ENCODE data around the gene FOXRED2. TPM values are rescaled to one million over a fixed set of nuclear protein-coding genes. Genes with fewer than 3 reads are reported as not detected.

FOXRED2 gene
- total and polyA plus RNA-seq, 8 donors = 0.76 to 17.5 (median 3.8) TPM

GRCh38 chr22:36460202-36460601 lies 46.6 kb downstream of the FOXRED2 start:
- Histone ChIP-seq H3K4me1 (peaks cover 23 to 71% (median 45%) of the 10 kb centered on the region in 4 donors), H3K4me3 (no peak overlapping the region), H3K27ac (peak overlapping the region in 3 of 5 donors; percentile 94 to 95 (median 94)), H3K36me3 (no peaks in the 10 kb centered on the region), H3K9me3 (no peaks in the 10 kb centered on the region), H3K27me3 (no peaks in the 10 kb centered on the region)
- no peak for DNase-seq
- no peak for TF ChIP-seq POLR2A (IDR thresholded peaks at IDR 0.05)
- no peak for TF ChIP-seq POLR2AphosphoS5 (IDR thresholded peaks at IDR 0.05)
- TF ChIP-seq, protein P1, sequence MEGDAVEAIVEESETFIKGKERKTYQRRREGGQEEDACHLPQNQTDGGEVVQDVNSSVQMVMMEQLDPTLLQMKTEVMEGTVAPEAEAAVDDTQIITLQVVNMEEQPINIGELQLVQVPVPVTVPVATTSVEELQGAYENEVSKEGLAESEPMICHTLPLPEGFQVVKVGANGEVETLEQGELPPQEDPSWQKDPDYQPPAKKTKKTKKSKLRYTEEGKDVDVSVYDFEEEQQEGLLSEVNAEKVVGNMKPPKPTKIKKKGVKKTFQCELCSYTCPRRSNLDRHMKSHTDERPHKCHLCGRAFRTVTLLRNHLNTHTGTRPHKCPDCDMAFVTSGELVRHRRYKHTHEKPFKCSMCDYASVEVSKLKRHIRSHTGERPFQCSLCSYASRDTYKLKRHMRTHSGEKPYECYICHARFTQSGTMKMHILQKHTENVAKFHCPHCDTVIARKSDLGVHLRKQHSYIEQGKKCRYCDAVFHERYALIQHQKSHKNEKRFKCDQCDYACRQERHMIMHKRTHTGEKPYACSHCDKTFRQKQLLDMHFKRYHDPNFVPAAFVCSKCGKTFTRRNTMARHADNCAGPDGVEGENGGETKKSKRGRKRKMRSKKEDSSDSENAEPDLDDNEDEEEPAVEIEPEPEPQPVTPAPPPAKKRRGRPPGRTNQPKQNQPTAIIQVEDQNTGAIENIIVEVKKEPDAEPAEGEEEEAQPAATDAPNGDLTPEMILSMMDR (IDR thresholded peaks at IDR 0.05) = no peak
- TF ChIP-seq EP300 (IDR thresholded peaks at IDR 0.05) = no peak
- intact Hi-C loops (cut with DNase I; ENCODE audit: low total_unique reads) = no loop called here
- WGBS, 5 donors = 88 to 99% (median 98%) methylated on average over 8 of the region's 8 CpGs

DNA sequence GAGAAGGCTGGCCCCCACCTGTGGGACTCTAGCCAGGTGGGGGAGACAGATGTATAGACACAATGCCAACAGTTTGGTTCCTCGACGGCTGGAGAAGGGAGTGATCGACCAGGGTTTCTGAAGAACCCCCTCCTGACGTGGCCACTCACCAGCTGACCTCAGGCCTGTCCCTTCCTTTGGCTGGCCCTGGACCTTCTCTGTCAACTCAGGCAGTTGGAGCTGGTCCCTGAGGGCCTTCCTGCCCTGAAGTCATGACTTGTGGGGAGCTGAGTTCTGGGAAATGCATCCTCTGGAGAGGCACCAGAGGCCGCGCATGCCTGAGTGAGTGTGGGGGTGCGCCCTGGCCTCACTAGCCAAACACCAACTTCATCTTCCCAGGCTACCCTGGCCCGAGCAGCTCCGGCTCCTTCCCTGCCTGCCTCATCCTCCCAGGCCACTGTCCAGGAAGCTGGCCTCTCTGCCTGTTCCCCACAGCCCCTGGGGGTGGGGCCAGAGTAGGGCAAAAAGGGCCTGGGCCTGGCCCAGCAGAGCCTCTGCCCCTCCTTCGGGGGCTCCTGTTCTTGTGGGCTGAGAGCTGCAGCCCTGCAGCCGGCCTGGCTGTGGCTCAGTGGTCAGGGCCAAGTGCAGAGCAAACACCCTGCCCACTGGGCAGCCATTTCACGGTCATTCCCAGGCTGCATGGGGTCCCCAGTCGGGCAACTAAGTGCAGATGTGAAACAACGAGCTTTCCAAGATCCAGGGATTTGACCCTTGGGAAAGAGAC lies 49.0 kb downstream of the FOXRED2 start:
- intact Hi-C loops (cut with DNase I; ENCODE audit: low total_unique reads) = no loop called here
- Histone ChIP-seq H3K9me3 (no peaks in the 10 kb centered on the region), H3K4me1 (peaks cover 36 to 71% (median 57%) of the 10 kb centered on the region in 4 donors), H3K4me3 (no peak overlapping the region), H3K27ac (peak overlapping the region; percentile 34 to 95 (median 94)), H3K27me3 (no peaks in the 10 kb centered on the region), H3K36me3 (no peaks in the 10 kb centered on the region)
- 51 to 70% (median 66%) methylated on average over 6 to 14 of the region's 14 CpGs for WGBS, 5 donors
- peak in 1 of 2 donors; percentile 64 for DNase-seq
- TF ChIP-seq, protein P1 (IDR thresholded peaks at IDR 0.05) = no peak
- TF ChIP-seq POLR2A (IDR thresholded peaks at IDR 0.05) (no peak), EP300 (IDR thresholded peaks at IDR 0.05) (no peak), POLR2AphosphoS5 (IDR thresholded peaks at IDR 0.05) (peak in 2 of 3 donors; percentile 34 to 46)

DNA sequence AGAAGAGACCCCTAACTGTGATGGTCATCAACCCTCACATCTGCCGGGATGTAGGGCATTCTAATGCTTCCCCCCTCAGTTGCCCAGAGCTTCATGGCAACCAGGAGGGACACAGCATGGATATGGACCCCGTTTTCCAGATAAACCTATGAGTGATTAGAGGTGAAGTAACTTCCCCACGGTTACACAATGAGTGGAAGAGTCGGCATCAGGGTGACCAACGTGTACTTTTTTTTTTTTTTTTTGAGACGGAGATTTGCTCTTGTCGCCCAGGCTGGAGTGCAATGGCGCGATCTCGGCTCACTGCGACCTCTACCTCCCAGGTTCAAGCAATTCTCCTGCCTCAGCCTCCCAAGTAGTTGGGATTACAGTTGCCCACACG lies 50.4 kb downstream of the FOXRED2 start:
- intact Hi-C loops (cut with DNase I; ENCODE audit: low total_unique reads) = no loop called here
- Histone ChIP-seq H3K4me3 (no peak overlapping the region), H3K9me3 (no peaks in the 10 kb centered on the region), H3K27ac (peak overlapping the region; percentile 26 to 95 (median 94)), H3K36me3 (no peaks in the 10 kb centered on the region), H3K27me3 (no peaks in the 10 kb centered on the region), H3K4me1 (peaks cover 42 to 74% (median 59%) of the 10 kb centered on the region in 4 donors)
- no peak for DNase-seq
- 81 to 86% (median 84%) methylated on average over 12 of the region's 12 CpGs for WGBS, 5 donors
- no peak for TF ChIP-seq POLR2A (IDR thresholded peaks at IDR 0.05)
- no peak for TF ChIP-seq POLR2AphosphoS5 (IDR thresholded peaks at IDR 0.05)
- no peak for TF ChIP-seq EP300 (IDR thresholded peaks at IDR 0.05)
- TF ChIP-seq, protein P1 (IDR thresholded peaks at IDR 0.05) = no peak

GRCh38 chr22:36455571-36456463 lies 51.0 kb downstream of the FOXRED2 start:
- Histone ChIP-seq H3K4me3 (peak overlapping the region; percentile 38 to 56 (median 52)), H3K36me3 (no peaks in the 10 kb centered on the region), H3K27me3 (no peaks in the 10 kb centered on the region), H3K27ac (peak overlapping the region; percentile 91 to 95 (median 94)), H3K4me1 (peaks cover 49 to 75% (median 63%) of the 10 kb centered on the region in 4 donors), H3K9me3 (no peaks in the 10 kb centered on the region)
- 58 to 70% (median 60%) methylated on average over 19 to 21 of the region's 21 CpGs for WGBS, 5 donors
- intact Hi-C loops (cut with DNase I; ENCODE audit: low total_unique reads) = no loop called here
- TF ChIP-seq, protein P1 (IDR thresholded peaks at IDR 0.05) = no peak
- TF ChIP-seq EP300 (IDR thresholded peaks at IDR 0.05) = no peak
- peak in 1 of 3 donors; percentile 35 for TF ChIP-seq POLR2AphosphoS5 (IDR thresholded peaks at IDR 0.05)
- peak; percentile 69 to 76 for DNase-seq

All from stomach (tissue), 9 donors.